Smooth muscle cell (in vitro differentiated cells): ENCODE results near the gene GLS2. TPM values are rescaled to one million over a fixed set of nuclear protein-coding genes. Genes with fewer than 3 reads are reported as not detected.

Experiments used
- DNase-seq: peaks from one replicate; lab custom pipeline; 2025; ENCODE audit not compliant: unreplicated experiment; lab: John Stamatoyannopoulos, UW
- H2AFZ ChIP-seq: fragments of 200-600 bp; sonication (generic); 2 replicates; pipeline ENCODE4 v1.6.0; 2016; ENCODE audit warnings: antibody characterized with exemption, low read depth, mild to moderate bottlenecking
- H3F3A ChIP-seq: fragments of 200-600 bp; sonication (generic); 2 replicates; pipeline ENCODE4 v1.6.0; 2017; ENCODE audit warnings: antibody characterized with exemption, low read depth
- H3K27ac ChIP-seq: fragments of 200-600 bp; sonication (generic); 2 replicates; pipeline ENCODE4 v1.5.1; 2016; ENCODE audit warnings: low read depth, mild to moderate bottlenecking
- H3K27me3 ChIP-seq: fragments of 200-600 bp; sonication (generic); 2 replicates; pipeline ENCODE4 v1.6.1; 2016; ENCODE audit warnings: low read depth, mild to moderate bottlenecking
- H3K36me3 ChIP-seq: fragments of 200-600 bp; sonication (generic); 2 replicates; pipeline ENCODE4 v1.5.1; 2016; ENCODE audit warnings: low read depth
- H3K4me1 ChIP-seq: fragments of 200-600 bp; sonication (generic); 2 replicates; pipeline ENCODE4 v1.5.1; 2016; ENCODE audit warnings: low read depth
- H3K4me2 ChIP-seq: fragments of 200-600 bp; sonication (generic); 2 replicates; pipeline ENCODE4 v1.6.0; 2016; ENCODE audit warnings: mild to moderate bottlenecking
- H3K4me3 ChIP-seq: fragments of 200-600 bp; sonication (generic); 2 replicates; pipeline ENCODE4 v1.5.1; 2016; ENCODE audit warnings: mild to moderate bottlenecking
- H3K79me2 ChIP-seq: fragments of 200-600 bp; sonication (generic); 2 replicates; pipeline ENCODE4 v1.6.0; 2016; ENCODE audit warnings: low read depth, mild to moderate bottlenecking
- H3K9ac ChIP-seq: fragments of 200-600 bp; sonication (generic); 2 replicates; pipeline ENCODE4 v1.6.0; 2016; ENCODE audit warnings: low read depth
- H3K9me3 ChIP-seq: fragments of 200-600 bp; sonication (generic); replicated peaks from 2 replicates; pipeline ENCODE4 v1.5.1; 2016; ENCODE audit warnings: low read depth
- H4K20me1 ChIP-seq: fragments of 200-600 bp; sonication (generic); 2 replicates; pipeline ENCODE4 v1.6.0; 2016; ENCODE audit warnings: low read depth
- WGBS: methylation state at CpG from one replicate; pipeline ENCODE4 v1.1.7; 2016; ENCODE audit warnings: low lambda C conversion rate; 5-methylcytosine and 5-hydroxymethylcytosine counted together
- polyA plus RNA-seq: library from polyadenylated mRNA; unstranded; fragments of >200 nt; fragmentation: Nextera tagmentation; extraction: Ambion mirVana; gene quantifications from 2 replicates; pipeline ENCODE4 v1.2.1, GENCODE V29; 2016
- total RNA-seq: library from RNA; depleted of rRNA; stranded (reverse); fragments of >200 nt; gene quantifications from 2 replicates; pipeline ENCODE4 v1.2.3, GENCODE V29; 2014
- TF ChIP-seq, protein P1 (sequence below): fragments of 200-600 bp; sonication (generic); IDR thresholded peaks from 2 replicates; pipeline ENCODE4 v1.5.1; 2017; ENCODE audit warnings: borderline replicate concordance, mild to moderate bottlenecking, antibody characterized with exemption; ENCODE audit not compliant: insufficient read depth, poor library complexity, severe bottlenecking

GLS2 gene
- total and polyA plus RNA-seq, 2 experiments from 2014 or later = 0.37 to 0.76 TPM

DNA sequence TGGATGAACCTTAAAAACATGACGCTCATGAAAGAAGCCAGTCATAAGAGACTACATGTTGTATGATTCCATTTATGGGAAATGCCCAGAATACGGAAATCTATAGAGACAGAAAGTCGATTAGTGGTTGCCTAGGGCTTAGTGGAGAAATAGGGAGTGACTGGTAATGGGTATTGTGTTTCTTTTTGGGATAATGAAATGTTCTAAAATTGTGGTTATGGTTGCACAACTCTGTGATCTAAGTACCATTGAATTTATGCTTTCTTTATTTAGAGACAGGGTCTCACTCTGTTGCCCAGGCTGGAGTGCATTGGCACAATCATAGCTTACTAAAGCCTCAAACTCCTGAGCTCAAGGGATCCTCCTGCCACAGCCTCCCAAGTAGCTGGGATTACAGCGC is 41.7 kb upstream of the GLS2 start:
- Histone ChIP-seq H3K4me1 (peaks cover 14% of the 10 kb centered on the region), H3K4me2 (no peak overlapping the region), H4K20me1 (peaks cover 29% of the 10 kb centered on the region), H3K27ac (no peak overlapping the region), H3K79me2 (peaks cover 91% of the 10 kb centered on the region), H3K4me3 (no peak overlapping the region), H2AFZ (no peak overlapping the region), H3K9ac (no peak overlapping the region), H3F3A (peaks cover 10% of the 10 kb centered on the region), H3K36me3 (no peaks in the 10 kb centered on the region), H3K27me3 (no peaks in the 10 kb centered on the region), H3K9me3 (no peaks in the 10 kb centered on the region)
- TF ChIP-seq, protein P1, sequence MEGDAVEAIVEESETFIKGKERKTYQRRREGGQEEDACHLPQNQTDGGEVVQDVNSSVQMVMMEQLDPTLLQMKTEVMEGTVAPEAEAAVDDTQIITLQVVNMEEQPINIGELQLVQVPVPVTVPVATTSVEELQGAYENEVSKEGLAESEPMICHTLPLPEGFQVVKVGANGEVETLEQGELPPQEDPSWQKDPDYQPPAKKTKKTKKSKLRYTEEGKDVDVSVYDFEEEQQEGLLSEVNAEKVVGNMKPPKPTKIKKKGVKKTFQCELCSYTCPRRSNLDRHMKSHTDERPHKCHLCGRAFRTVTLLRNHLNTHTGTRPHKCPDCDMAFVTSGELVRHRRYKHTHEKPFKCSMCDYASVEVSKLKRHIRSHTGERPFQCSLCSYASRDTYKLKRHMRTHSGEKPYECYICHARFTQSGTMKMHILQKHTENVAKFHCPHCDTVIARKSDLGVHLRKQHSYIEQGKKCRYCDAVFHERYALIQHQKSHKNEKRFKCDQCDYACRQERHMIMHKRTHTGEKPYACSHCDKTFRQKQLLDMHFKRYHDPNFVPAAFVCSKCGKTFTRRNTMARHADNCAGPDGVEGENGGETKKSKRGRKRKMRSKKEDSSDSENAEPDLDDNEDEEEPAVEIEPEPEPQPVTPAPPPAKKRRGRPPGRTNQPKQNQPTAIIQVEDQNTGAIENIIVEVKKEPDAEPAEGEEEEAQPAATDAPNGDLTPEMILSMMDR = no peak
- 95% methylated on average over 4 of the region's 4 CpGs for WGBS
- DNase-seq = no peak

GRCh38 chr12:56528846-56529245 is 40.9 kb upstream of the GLS2 start:
- TF ChIP-seq, protein P1 = no peak
- WGBS = 100% methylated on average over 1 of the region's 1 CpG
- Histone ChIP-seq H3K4me3 (no peak overlapping the region), H3K9me3 (no peaks in the 10 kb centered on the region), H2AFZ (no peak overlapping the region), H3K9ac (no peak overlapping the region), H3F3A (peaks cover 10% of the 10 kb centered on the region), H3K4me2 (no peak overlapping the region), H3K36me3 (no peaks in the 10 kb centered on the region), H3K79me2 (peaks cover 93% of the 10 kb centered on the region), H4K20me1 (peaks cover 21% of the 10 kb centered on the region), H3K27ac (no peak overlapping the region), H3K27me3 (no peaks in the 10 kb centered on the region), H3K4me1 (peaks cover 15% of the 10 kb centered on the region)
- no peak for DNase-seq

GRCh38 chr12:56522411-56523193 is 34.6 kb upstream of the GLS2 start:
- Histone ChIP-seq H3K4me1 (peaks cover 28% of the 10 kb centered on the region), H3K9me3 (no peaks in the 10 kb centered on the region), H3K36me3 (no peaks in the 10 kb centered on the region), H3K9ac (peak overlapping the region; percentile 87), H3K4me3 (peak overlapping the region; percentile 87), H3K4me2 (peak overlapping the region; percentile 93), H4K20me1 (no peaks in the 10 kb centered on the region), H3K79me2 (peaks cover 49% of the 10 kb centered on the region), H3K27me3 (no peaks in the 10 kb centered on the region), H3F3A (peaks cover 10% of the 10 kb centered on the region), H2AFZ (peak overlapping the region; percentile 88), H3K27ac (peak overlapping the region; percentile 92)
- under 1% methylated on average over 4 of the region's 4 CpGs for WGBS
- TF ChIP-seq, protein P1 = no peak
- DNase-seq = no peak
